ENCODE measurements around the gene VPS25.
A peak's percentile ranks its signal among the peaks of the same experiment; 100 is the strongest.
"Not testable (repeated sequence)": the region's sequence is repeated elsewhere in the genome, so short reads cannot be mapped to it uniquely, and the experiment has no call there.

Gene VPS25
- 6.4 to 13.4 (median 12.8) reads per million in 4 donors for total RNA-seq

DNA sequence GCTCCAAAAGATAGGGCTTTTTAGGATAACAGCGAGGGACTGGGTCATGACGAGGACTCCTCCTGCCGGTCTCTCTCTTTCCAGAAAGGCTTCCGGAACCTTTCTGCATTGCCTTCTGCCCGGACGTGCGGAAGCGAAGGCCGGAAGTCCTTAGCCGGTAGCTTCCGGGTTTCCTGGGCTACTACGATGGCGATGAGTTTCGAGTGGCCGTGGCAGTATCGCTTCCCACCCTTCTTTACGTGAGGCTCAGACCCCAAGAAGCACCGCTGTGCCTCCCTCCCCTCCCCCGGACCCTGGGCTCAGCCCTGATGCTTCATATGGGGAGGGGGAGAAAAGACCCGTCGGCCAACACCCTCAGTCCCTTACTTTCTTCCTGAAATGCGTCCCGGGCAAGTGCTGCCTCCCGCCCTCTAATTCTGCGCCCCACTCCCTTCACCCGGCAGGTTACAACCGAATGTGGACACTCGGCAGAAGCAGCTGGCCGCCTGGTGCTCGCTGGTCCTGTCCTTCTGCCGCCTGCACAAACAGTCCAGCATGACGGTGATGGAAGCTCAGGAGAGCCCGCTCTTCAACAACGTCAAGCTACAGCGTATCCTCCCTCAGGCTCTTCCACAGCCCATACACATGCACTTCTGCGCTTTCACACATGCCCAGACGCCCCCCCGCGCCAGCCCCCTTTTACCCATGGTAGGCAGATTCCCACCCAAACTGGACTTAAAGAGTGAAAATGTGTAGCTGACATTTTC lies at the start of gene VPS25:
TSS of gene VPS25 (plus strand) at position 160 of the 746 bp plus-strand sequence. CDS start at position 187, 27 bp downstream.
- DNase-seq = peak; percentile 46 to 83 (median 57)

DNA sequence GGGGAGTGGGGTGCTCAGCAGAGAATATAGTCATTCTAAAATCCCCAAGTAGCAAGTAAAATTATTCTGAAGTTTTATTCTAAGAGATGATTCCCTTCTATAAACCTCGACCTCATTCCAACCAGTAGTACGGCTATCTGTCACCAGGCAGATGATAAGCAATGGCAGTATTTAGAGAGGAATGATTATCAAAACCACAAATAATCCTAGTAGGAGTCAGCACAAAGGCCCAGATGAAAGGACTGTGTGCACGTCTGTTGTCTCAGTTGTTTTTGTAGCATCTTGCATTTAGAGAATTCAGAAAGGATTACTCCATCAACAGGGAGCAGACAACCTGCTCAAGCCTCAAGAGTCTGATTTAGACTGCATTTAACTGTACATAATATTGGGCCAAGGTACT lies 49.6 kb upstream of the VPS25 start:
- DNase-seq = no peak

DNA sequence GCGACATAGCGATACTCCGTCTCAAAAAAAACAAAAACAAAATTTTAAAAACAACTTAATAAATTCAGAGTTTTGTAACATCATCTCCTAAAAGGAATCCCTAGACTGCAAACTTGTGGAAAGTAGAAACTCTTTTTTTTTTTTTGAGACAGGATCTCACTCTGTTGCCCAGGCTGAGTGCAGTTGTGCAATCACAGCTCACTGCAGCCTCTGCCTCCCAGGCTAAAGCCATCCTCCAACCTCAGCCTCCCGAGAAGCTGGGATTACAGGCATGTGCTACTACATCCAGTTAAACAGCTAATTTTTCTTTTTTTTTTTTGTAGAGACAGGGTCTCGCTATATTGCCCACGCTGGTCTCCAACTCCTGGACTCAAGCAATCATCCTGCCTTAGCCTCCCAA lies 48.1 kb upstream of the VPS25 start:
- DNase-seq = no peak

DNA sequence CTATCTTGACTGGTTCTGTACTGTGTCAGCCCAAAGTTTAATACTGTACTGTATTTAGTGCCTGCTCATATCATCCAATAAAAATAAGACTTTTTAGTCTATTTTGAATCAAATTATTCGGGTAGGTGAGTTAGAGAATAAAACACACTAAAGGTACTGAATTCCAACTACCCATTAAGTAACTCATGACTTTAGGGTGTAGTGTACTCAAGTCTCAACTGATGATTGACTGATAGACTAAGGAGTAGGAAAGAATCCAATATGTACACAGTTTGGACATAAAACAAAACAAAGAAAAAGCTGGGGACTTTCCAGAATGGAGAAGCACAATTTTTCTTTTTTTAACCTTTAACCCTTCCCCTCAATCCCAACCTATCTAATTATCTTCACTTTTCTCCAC lies 32.5 kb upstream of the VPS25 start:
- no peak for DNase-seq

DNA sequence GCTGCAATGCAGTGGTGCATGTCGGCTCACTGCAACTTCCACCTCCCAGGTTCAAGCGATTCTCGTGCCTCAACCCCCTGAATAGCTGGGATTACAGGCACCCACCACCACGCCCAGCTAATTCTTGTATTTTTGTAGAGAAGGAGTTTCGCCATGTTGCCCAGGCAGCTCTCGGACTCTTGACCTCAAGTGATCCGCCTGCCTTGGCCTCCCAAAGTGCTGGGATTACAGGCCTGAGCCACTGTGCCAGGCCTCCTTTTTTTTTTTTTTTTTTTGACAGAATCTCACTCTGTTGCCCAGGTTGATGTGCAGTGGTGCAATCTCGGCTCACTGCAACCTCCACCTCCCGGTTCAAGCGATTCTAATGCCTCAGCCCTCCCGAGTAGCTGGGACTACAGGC lies 30.3 kb upstream of the VPS25 start:
- not testable (repeated sequence) for DNase-seq

DNA sequence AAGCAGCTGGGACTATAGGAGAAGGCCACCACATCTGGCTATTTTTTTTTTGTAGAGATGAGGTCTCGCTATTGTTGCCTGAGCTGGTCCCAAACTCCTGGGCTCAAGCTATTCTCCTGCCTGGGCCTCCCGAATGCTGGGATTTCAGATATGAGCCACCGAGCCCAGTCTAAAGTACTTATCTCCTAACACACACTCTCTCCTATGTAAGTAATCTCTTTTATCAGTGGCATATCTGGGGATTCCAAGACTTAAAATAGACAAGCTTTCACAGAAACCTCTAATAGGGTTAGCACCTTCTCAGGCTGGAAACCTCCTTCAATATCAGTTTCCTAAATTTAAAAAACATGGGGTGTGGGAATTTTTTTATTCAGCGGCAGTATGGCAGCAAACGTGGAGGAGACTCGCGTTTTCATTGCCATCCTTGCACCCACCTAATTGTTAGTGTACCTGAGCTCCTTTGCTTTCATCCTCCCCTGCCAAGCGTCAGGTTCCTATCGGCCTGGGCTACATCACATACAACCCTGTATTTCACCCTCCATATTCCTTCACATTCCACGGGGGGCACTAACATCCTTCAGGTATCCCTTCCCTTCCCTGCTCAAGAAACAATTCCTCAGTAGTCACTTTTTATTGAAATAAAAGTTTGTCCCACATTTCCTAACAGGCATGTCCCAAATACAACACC lies 29.5 kb upstream of the VPS25 start:
- DNase-seq = no peak

DNA sequence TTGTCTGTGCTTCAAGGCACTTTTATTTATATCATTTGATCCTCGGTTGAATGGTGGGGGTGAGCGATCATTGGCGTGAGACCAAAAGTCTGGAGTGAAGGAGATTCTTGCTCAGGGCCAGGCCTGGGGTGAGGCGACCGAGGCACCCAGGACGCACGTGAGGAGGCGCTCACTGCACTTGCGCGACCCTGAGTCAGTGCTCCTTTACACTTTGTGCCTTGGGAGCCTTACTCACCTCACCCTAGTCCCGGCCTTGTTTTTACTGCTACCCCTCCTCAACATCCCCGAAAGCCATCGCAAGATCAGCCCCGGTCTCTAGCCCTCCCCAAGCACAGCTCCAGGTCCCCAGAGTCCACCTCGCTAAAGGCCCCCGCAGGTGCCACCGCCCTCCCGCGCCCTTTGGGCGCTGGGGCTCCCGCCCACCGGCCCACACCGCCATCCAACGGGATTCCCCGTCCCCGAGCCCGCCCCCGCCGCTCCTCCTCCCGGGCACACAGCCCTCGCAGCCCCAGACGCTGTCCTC lies 28.9 kb upstream of the VPS25 start:
- DNase-seq = peak; percentile 56 to 67 (median 62)

DNA sequence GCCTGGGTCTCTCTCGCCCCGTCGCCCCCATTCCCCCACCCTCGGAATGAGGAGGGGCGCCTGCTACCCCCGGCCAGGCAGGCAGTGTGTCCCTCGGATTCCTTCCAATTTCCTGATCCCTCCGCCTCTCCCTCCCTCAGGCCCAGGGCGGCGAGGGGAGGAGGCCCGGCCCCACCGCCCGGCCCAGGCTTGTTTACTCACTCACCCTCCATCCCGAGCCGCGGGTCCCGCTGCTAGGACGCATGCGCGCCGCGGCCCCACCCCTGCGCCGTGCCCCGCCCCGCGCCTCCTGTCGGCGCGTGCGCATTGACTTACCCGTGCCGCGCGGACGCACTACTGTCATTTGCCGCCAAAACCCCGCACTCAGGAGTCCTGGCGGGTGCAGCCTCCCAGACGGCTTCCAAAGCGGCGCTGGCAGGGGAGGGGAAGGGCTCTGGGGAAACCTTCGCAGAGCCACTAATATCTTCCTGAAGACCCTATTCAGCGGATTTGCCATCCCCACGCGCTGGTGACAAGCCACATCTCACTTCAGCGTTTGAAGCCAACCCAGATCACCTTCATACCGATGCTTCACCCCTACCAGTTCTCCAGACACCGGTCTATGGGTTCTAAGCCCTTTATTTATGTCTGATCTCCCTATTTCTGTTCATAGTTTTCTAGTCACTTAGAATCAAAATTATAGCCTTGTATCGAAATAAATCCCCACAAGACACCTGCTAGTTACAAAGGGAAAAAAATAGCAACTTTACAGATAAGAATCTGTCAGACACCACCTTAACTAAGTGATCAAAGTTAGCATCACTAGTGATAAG lies 28.2 kb upstream of the VPS25 start, which contains the start of gene EZH1:
TSS of gene EZH1 (minus strand) at position 235 of the 812 bp plus-strand sequence. CDS start 16,099 bp downstream, outside the sequence.
- DNase-seq = peak; percentile 86 to 93 (median 87)

DNA sequence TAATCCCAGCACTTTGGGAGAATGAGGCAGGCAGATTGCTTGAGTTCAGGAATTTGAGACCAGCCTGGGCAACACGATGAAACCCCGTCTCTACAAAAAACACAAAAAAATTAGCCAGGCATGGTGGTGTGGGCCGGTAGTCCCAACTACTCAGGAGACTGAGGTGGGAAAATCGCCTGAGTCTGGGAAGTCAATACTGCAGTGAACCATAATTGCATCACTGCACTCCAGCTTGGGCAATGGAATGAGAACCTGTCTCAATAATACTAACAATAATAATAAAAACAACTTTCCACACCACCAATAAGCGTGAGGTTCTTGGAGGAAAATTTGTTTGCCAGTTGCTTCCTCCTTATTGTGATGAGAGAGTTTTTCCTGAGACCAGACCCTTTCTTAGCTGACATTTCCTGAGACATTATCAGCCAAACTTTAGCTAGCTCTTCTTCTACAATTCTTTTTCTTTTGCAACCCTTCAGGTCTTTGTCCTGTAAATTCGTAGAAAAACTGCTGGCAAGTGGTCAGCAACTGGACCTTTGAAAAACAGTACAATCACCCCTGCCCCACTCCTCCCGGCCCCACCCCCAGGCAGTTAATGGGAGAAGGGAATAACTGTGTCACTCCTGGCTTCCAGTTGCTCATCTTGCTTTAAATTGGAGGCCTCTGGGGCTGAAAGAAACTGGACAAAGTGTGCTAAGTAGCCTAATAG lies 24.9 kb upstream of the VPS25 start:
- DNase-seq = no peak

DNA sequence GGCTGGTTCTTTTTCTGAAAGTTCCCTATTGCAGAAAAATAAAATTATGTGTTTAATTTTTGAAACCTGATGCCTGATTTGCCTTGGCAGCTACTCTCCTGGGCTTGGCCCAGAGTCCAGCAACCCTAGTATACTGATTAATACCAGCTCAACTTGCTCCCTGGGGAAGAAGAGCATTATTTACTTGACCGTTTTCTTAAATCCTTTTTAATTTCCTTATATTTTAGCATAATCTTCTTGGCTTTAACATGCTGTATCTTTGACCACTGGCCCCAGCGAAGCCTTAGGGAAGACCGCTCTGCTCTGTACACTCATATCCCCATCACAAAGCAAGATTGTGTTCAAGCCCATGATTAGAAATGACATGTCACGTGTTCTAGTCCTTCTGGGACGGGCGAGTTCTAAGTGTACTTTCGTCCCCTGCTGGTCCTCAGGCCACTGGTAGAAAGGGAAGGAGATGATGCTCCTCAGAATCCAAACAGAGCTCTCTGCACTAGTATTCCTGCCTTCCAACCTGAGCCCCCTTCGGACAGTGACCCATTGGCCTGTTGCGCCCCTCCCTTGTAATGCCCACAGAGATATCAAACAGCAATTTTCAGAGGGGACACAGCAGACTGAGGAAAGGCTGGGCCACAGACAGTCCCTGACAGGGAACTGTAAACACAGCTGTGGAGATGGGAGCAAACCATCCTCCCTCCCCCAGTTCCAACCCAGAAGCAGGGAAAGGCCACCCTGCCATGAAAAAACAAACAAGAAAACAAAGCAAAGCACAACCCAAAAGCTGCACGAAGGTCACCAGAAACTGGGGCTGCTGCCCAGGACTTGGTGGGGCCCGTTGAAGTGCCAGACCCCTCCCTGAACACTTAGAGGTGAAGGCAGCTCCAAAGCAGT lies 24.1 kb upstream of the VPS25 start:
- DNase-seq = no peak

DNA sequence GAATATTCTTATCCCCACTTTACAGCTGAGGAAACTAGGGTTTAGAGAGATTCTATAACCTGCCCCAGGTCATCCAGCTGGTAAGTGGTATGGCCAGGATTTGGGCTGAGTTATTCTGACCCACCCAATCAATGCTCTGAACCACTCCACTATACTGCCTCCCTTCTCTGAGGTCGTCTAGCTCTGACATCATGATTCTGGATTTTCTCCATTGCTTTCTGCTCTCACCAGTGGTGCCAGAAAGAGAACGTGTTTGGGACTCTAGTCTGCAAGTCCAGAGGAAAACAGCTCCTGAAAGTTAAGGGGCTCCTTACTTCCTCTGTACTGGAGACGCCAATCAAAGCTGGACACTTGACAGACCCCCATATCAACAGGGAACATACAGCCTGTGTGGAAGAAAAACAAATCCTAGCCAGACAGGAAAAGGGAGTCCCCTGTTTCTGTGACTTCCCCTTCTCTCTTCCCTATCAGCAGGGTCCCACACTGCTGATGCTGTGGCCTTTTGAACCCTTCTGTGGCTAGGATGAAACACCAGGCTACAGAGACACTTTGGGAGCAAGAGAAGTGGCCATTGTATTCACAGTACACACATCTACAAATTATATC lies 22.4 kb upstream of the VPS25 start:
- DNase-seq = no peak

DNA sequence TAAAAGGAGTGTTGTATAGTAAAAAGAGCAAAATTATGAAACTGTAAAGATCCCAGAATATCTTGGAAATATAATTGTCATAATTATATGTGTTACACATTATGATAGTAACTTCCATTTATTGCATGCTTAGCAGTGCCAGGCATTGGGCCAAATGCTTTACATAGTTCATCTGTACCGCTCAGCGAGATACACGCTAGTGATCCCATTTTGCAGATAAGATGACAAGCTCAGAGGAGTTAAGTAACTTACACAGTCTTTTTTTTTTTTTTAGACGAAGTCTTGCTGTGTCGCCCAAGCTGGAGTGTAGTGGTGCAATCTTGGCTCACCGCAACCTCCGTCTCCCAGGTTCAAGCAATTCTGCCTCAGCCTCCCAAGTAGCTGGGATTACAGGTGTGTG lies 21.6 kb upstream of the VPS25 start:
- DNase-seq = no peak

DNA sequence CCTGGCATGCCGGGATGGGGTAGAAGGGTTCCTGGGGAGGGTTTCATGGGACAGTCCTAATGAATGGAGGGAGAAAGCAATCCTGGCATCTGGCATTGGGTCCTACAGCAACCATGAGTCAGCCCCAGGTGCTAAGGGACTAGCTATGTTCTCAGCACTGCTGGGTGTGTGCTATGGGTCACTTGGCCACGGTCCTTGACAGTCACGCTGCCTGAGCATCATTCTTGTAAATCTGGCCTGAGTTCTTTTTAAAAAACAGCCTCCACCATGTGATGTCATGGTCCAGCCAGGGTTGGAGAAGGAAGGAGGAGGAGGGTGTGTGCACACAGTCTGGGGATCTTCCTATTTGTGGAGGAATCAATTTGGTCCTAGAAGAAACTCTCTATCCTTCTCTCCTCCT lies 18.5 kb upstream of the VPS25 start:
- no peak for DNase-seq

DNA sequence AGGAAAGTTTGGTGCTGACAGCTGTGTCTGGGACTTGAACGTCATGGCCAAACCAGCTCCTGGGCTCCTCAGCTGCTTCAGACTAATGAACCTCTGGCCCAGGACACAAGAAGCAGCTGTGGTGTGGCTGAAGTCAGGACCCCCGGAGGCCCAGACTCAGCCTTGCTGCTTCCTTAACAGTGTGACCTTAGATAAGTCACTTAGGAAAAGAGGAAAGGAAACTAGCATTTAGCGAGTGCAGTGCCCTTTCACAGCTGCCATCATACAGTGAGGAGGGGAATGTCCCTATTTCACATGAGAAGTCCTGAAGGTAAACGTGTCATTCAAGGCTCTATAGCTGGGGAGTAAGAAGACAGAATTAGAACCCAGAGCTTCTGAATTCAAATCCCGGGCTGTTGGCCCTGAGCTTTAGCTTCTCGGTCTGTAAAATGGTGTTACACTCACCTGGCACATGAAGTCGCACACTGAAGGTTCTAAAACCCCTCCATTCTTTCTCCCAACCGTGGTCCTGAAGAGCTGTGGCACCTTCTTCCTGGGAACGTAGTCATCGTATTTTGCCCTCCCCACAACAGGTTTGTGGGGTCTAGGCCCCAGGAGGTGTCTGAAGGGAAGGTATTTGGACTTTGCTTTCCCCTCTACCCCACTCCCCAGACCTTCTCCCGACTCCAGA lies 13.1 kb upstream of the VPS25 start:
- no peak for DNase-seq

DNA sequence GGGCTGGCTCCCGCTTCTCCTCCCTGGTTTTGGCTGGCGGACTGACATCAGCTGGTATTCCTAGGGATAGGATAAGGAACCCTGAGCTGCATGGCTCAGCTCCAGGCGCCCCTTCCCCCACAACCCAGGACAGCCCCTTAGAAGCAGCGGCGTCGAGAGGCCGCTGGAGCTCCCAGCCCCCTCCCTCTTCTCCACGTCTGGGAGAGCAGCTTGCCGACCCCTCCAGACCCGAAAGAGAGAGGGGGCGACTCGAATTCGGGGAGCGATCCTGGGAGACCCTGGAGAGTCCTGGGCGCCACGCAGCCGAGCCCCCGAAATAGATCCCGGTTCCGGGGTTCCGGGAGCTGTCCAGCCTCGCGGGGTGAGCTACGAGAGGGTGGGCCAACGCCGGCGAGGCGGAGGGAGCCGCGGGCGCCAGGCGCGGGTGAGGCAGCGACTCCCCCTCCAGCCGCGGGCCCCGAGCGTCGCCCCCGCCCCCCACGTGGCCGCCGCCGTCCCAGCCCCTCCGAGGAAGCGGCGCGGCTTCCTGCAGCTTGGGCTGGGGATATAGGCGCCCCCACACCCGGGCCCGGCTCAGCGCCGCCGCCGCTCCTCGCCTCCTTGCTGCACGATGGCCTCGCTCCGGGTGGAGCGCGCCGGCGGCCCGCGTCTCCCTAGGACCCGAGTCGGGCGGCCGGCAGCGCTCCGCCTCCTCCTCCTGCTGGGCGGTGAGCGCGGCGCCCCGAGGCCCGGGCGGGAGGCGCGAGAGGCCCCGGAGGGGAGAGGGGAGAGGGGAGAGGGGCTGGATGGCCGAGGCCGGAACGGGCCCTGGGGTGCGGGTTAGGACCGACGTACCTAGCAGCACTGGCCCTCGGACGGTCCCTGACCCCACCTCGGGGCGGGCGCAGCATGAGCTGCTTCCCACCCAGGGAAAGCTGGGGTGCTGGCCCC lies 12.3 kb upstream of the VPS25 start, which contains the start of gene RAMP2:
TSS of gene RAMP2 (plus strand) at position 576 of the 930 bp plus-strand sequence. CDS start at position 611, 35 bp downstream.
- no peak for DNase-seq

DNA sequence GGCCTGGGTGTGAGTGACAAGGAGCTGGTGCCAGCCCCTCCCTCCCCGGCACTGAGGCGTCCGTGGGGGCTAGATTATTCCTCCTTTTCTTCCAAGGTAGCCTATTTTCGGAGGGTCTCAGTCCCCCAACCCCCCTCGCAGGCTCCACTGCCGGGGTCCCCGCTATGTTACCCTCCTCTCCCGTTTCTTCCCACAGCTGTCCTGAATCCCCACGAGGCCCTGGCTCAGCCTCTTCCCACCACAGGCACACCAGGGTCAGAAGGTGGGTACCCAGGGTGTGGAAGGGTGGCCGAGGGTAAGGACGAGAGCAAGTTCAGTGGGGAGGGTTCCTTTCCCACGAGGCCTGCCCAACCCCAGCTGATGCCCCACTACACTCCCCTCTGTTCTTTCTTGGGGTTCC lies 11.6 kb upstream of the VPS25 start:
- DNase-seq = no peak

DNA sequence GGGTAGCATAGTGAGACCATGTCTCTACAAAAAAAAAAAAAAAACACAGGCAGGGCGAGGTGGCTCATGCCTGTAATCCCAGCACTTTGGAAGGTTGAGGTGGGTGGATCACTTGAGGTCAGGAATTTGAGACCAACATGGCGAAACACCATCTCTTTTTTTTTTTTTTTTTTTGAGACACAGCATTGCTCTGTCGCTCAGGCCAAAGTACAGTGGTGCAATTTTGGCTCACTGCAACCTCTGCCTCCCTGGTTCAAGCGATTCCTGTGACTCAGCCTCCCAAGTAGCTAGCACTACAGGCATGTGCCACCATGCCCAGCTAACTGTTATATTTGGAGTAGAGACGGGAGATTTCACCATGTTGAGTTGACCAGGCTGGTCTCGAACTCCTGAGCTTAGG lies 7.1 kb upstream of the VPS25 start:
- no peak for DNase-seq

DNA sequence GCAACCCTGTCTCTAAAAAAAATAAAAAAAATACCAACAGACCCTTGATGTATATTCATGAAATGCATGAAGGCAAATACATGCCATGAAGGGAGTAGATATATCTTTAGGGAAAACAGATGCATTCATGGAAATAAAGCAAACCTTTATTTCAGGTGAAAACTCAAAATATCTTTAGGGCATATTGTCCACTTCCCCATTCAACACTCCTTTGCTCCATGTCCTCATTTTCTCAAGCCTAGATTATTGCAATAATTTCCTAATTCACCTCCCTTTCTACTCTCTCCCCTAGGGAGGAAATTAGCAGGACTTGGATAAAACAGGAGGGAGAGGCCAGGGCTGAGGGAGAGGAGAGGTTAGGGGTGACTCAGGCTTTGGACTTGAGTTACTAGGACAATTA lies 5.7 kb upstream of the VPS25 start:
- DNase-seq = no peak

DNA sequence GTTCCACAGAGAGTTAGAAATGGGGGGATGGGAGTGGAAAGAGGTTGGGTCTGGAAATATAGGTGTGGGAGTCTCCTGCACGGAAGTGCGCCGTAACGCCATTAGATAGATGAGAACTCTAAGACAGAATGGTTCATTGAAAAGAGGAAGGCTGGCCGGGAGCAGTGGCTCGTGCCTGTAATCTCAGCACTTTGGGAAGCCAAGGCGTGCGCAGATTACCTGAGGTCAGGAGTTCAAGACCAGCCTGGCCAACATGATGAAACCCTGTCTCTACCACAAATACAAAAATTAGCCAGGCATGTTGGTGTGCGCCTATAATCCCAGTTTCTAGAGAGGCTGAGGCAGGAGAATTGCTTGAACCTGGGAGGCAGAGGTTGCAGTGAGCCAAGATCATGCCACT lies 5.2 kb upstream of the VPS25 start:
- not testable (repeated sequence) for DNase-seq

Measured in T-helper 1 cell (primary cell).